RWPE2 (cell line): Measurements from ENCODE around the gene FAM156B.
A peak's percentile ranks its signal among the peaks of the same experiment; 100 is the strongest.
"Not testable (repeated sequence)": the region's sequence is repeated elsewhere in the genome, so short reads cannot be mapped to it uniquely, and the experiment has no call there.

Experiments
- ATAC-seq: fragments of 200-7000 bp; cut with Tn5 transposase; 3 replicates; pipeline ENCODE4 v1.9.1; 2021; ENCODE audit warnings: low read depth
- DNase-seq: peaks from one replicate; pipeline ENCODE4 v3.0.0-alpha.2; 2020; ENCODE audit warnings: low spot score
- H3K27ac ChIP-seq: fragments of 450-650 bp; 2 replicates; pipeline ENCODE4 v1.5.1; 2017; ENCODE audit warnings: mild to moderate bottlenecking; ENCODE audit not compliant: poor library complexity, severe bottlenecking
- H3K27me3 ChIP-seq: fragments of 250-450 bp; sonication (Bioruptor Pico); 2 replicates; pipeline ENCODE4 v1.5.1; 2021; ENCODE audit warnings: mild to moderate bottlenecking, moderate library complexity; ENCODE audit not compliant: insufficient read depth, poor library complexity, severe bottlenecking
- H3K36me3 ChIP-seq: fragments of 250-450 bp; sonication (Bioruptor Pico); 2 replicates; pipeline ENCODE4 v1.5.1; 2020; ENCODE audit warnings: low read depth, mild to moderate bottlenecking, moderate library complexity
- H3K4me1 ChIP-seq: fragments of 250-450 bp; sonication (Bioruptor Pico); 2 replicates; pipeline ENCODE4 v1.5.1; 2021; ENCODE audit warnings: mild to moderate bottlenecking, moderate library complexity; ENCODE audit not compliant: insufficient read depth, poor library complexity, severe bottlenecking
- H3K4me3 ChIP-seq: fragments of 250-450 bp; sonication (Bioruptor Pico); 2 replicates; pipeline ENCODE4 v1.5.1; 2021; ENCODE audit warnings: mild to moderate bottlenecking, moderate library complexity; ENCODE audit not compliant: severe bottlenecking
- H3K9me3 ChIP-seq: fragments of 250-450 bp; sonication (Bioruptor Pico); 2 replicates; pipeline ENCODE4 v1.5.1; 2021; ENCODE audit warnings: mild to moderate bottlenecking, moderate library complexity; ENCODE audit not compliant: severe bottlenecking
- TF ChIP-seq, protein P1 (sequence below): fragments of 450-650 bp; IDR thresholded peaks from one replicate; pipeline ENCODE4 v1.5.1; 2017; ENCODE audit warnings: mild to moderate bottlenecking, moderate library complexity; ENCODE audit not compliant: poor library complexity, severe bottlenecking

Gene FAM156B

DNA sequence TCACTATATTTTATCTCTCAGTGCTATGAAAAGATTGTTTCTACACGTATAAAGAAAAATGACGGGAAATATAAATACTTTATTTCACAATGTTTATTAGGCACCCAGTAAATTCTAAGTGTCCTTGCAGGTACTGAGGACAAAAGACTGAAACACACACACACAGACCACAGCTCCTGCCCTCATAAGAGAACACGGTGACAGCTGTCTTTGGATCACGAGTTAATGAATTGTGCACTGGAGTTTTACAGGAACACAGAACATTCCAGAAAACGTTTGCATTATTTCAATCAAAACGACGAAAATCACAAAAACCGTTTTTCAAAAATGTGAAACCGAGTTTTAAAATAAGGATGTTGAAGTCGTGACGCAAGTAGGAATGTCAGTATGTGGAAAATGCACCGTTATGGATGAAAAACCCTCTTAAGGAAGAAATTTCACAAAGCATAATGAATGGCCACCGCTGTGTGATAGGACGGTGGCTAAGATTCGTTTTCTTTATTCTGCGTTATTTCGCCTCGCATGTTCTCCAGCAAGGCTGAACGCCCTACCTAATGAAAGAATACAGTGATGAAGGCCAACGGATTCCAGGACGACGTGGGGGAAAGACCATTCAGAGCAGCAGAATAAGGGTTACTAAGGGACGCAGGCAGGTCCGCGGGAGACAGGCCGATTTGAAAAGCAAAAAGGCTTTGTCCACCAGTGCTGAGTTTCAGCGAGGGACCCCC, 37.0 kb downstream of the FAM156B start:
- Histone ChIP-seq H3K4me1 (no peaks in the 10 kb centered on the region), H3K36me3 (no peaks in the 10 kb centered on the region), H3K9me3 (no peaks in the 10 kb centered on the region), H3K27ac (peak overlapping the region; percentile 70), H3K27me3 (no peaks in the 10 kb centered on the region), H3K4me3 (peak overlapping the region; percentile 57)
- no peak for DNase-seq
- ATAC-seq: peak; percentile 33
- TF ChIP-seq, protein P1, sequence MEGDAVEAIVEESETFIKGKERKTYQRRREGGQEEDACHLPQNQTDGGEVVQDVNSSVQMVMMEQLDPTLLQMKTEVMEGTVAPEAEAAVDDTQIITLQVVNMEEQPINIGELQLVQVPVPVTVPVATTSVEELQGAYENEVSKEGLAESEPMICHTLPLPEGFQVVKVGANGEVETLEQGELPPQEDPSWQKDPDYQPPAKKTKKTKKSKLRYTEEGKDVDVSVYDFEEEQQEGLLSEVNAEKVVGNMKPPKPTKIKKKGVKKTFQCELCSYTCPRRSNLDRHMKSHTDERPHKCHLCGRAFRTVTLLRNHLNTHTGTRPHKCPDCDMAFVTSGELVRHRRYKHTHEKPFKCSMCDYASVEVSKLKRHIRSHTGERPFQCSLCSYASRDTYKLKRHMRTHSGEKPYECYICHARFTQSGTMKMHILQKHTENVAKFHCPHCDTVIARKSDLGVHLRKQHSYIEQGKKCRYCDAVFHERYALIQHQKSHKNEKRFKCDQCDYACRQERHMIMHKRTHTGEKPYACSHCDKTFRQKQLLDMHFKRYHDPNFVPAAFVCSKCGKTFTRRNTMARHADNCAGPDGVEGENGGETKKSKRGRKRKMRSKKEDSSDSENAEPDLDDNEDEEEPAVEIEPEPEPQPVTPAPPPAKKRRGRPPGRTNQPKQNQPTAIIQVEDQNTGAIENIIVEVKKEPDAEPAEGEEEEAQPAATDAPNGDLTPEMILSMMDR: no peak

DNA sequence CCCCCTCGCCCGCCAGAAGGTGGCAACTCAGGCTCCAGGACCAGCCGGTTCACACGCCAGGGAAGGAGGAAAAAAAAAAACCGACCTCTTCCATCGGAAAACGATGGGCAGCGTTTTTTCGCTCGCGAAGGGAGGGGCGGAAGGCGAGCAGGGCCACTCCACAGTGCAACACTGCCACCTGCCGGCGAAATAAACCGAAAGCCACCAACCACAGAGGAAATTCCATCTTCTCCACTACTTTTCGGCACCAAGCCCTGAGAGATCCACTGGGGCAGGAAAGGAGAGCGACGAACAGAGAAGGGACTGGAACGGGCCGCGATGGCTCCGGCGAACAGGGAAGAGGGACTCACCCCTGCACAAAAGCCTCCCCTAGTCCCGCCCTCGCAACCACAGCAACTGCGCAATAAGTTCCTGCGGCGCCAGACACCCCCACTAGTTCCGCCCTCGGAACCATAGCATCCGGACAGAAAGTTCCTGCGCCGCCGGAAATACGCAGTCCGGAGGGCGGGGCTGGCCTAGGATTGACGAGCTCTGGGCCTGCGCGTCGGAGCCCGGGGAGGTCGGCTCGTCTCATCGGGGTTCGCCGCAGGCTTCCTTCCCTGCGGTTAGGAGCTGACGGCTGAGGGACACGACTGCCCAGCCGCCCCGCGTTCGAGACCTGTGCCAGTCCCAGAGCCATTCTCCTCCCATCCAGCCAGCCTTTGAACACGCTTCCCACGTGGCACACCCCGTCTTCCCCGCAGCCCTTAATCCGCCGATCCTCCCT, 37.8 kb downstream of the FAM156B start:
- ATAC-seq (peak; percentile 90), DNase-seq (peak; percentile 84)
- Histone ChIP-seq H3K27me3 (no peaks in the 10 kb centered on the region), H3K4me1 (no peaks in the 10 kb centered on the region), H3K4me3 (peak overlapping the region; percentile 57), H3K36me3 (no peaks in the 10 kb centered on the region), H3K27ac (peak overlapping the region; percentile 70), H3K9me3 (no peaks in the 10 kb centered on the region)
- TF ChIP-seq, protein P1: peak; percentile 77

DNA sequence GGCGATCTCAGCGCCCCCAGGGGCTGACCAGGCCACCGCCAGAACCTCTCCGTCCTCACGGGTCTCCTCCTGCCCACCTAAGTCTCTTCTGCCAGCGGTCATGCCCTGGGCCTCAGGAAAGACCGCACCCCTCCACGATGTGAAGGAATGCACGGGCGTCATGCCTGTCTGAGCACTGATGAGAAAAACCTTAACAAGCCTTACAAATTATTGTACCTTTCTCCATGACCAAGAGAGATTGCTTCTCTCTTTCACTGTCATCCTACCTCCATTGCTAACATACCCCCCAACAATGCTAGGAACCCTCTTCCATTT, 38.3 kb downstream of the FAM156B start:
- H3K27ac ChIP-seq: peak overlapping the region; percentile 70
- not testable (repeated sequence) for H3K36me3 ChIP-seq, H3K9me3 ChIP-seq, DNase-seq, H3K27me3 ChIP-seq, H3K4me1 ChIP-seq
- peak; percentile 8; the same call in 2 of the 3 replicates for ATAC-seq
- H3K4me3 ChIP-seq: peak overlapping the region; percentile 57

DNA sequence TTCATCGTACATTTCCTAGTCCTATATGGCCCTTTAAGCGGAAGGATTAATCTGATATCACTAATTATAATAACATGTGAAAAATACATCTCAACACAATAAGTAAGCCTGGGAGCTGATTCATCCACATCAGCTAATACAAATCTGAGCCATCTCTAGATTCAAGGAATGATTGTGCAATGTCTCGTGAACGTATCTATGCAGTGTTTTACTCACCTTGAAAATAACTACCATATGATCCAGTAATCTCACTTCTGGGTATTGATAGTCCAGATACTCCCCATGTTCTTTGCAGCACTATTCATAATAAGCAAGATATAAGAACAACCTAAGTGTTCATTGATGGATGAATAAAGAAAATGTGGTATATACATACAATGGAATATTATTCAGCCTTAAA, 43.6 kb downstream of the FAM156B start:
- DNase-seq, H3K36me3 ChIP-seq, H3K4me3 ChIP-seq, H3K27ac ChIP-seq, H3K4me1 ChIP-seq, H3K27me3 ChIP-seq, H3K9me3 ChIP-seq, ATAC-seq: not testable (repeated sequence)

DNA sequence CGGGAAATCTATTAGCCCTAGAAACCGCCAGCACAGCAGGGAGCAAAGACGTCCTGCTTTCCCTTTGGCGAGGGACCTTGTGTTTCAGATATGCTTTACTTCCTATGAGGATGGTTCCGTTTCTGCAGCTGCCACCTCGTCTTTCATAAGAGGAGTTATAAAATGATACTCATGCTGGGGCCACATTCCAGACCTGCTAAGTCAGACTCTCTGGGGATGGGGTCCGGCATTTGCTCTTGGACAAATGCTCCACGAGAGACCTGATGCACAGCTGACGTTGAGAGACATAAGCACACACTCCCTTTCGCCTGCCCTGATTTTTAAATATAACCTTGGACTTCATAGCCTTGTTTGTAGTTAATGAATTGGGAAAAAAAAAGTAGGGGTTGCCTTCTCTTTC, 44.6 kb downstream of the FAM156B start:
- not testable (repeated sequence) for H3K27ac ChIP-seq, ATAC-seq, DNase-seq, H3K4me1 ChIP-seq, H3K27me3 ChIP-seq, H3K4me3 ChIP-seq, H3K9me3 ChIP-seq, H3K36me3 ChIP-seq

DNA sequence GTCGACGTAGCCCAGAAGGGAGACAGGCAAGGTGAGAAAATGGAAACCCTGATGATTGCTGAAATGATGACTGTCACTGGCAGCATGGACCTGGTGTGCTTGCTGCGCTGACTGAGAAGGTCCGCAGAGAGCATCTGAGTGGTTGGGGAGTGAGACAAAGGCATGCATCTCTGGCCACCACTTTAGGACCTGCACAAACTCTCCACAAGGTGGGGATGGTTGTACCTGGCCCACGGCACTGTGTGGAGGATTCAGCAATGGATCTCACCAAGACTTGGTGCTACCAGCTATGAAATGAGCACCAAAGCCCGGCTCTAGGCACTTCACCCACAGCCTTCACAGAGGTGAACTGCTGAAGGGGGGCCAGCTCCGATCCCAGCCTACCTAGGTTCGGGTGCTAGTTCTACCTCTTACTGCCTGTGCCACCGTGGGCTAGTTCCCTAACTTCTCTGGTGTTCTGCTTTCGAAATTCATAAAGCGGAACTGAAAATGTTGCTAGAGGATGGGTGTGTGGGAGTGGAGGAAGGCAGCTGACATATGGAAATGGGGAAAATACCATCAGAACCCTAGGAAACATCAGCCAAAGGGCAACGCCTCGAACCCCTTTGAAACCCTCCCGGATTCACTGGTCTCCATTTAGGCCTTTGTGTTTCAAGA, 48.8 kb downstream of the FAM156B start:
- not testable (repeated sequence) for H3K27me3 ChIP-seq, H3K4me3 ChIP-seq, H3K36me3 ChIP-seq, H3K27ac ChIP-seq, DNase-seq, ATAC-seq, H3K9me3 ChIP-seq, H3K4me1 ChIP-seq

DNA sequence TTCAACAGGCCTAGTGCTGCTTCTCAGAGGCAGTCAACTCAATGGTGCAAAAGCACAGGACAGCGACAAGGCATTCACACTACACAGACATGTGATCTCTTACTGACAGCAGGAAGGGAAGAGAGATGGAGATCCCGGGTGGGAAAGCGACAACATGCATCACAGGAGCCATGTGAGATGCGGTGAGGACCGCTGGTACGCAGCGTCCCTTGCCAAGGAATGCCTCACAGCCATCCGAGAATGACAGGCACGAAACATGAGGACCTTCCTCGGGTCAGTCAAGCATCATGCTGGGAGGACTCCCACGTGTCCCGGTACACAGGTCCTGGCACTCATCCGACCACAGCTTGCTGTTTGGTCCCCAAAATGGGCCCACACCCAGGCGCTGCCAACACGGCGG, 50.4 kb downstream of the FAM156B start:
- not testable (repeated sequence) for H3K36me3 ChIP-seq, DNase-seq, H3K9me3 ChIP-seq, H3K4me3 ChIP-seq, ATAC-seq, H3K27ac ChIP-seq, H3K27me3 ChIP-seq, H3K4me1 ChIP-seq

DNA sequence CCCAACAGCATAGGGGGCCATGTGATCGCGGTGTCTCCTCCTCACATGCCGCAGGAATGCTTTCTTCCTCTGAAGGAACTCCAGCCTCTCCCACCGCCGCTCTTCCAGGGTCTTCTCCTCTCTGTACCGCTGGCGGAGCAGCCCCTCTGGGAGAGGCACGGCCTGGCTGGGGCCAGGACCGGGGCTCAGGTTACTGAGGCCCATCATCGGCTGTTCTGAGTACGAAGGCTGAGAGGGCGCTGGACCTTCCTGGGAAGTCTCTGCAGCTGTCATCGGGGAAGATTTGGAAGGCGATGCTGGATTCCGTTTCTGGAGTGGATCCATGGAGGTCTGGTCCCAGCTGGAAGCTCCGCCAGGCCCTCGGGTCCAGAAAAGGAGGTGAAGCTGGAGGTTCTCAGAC, 51.1 kb downstream of the FAM156B start:
- not testable (repeated sequence) for H3K4me3 ChIP-seq, DNase-seq, H3K27ac ChIP-seq, H3K4me1 ChIP-seq, H3K27me3 ChIP-seq, H3K9me3 ChIP-seq, ATAC-seq, H3K36me3 ChIP-seq

DNA sequence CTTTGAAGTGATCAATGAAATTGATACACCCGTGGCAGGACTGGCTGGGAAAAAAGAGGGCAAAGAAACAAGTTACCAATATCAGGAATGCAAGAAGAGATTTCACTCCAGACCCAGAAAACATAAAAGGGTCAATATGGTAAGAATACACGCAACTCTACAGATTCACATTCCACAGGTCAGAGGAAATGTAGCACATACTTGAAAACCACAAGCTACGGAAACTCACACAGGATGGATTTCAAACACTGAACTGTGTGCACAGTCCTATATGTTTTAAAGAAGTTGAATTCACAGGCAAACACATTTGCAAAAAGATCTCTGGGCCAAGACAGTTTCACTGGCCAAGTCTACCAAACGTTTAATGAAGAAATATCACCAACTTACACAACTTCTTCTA, 52.2 kb downstream of the FAM156B start:
- not testable (repeated sequence) for ATAC-seq

More for the DNA sequence above, 52.2 kb downstream of the FAM156B start:
- DNase-seq, H3K9me3 ChIP-seq, H3K27ac ChIP-seq, H3K36me3 ChIP-seq, H3K27me3 ChIP-seq, H3K4me3 ChIP-seq, H3K4me1 ChIP-seq: not testable (repeated sequence)
